Stimulated activated naive CD8-positive, alpha-beta T cell treated with anti-CD3 and anti-CD28 coated beads, Interleukin-15, Interleukin-2, amounts not matched to agents 100 ng/mL and 50 ng/mL, for 24 hours (primary cell): ENCODE results near the gene ERF.
A peak's percentile ranks its signal among the peaks of the same experiment; 100 is the strongest.

Experiments
- H3K27ac Mint-ChIP-seq: one replicate; pipeline ENCODE4 v1.8.0; 2021; ENCODE audit warnings: mild to moderate bottlenecking, mixed read lengths
- H3K27me3 Mint-ChIP-seq: one replicate; pipeline ENCODE4 v1.8.0; 2021; ENCODE audit warnings: mixed read lengths
- H3K36me3 Mint-ChIP-seq: one replicate; pipeline ENCODE4 v1.8.0; 2021; ENCODE audit warnings: low read depth, mixed read lengths
- H3K4me1 Mint-ChIP-seq: one replicate; pipeline ENCODE4 v1.8.0; 2021; ENCODE audit warnings: low read depth, mixed read lengths
- H3K4me3 Mint-ChIP-seq: one replicate; pipeline ENCODE4 v1.8.0; 2021; ENCODE audit warnings: mild to moderate bottlenecking, mixed read lengths
- H3K9me3 Mint-ChIP-seq: one replicate; pipeline ENCODE4 v1.8.0; 2021; ENCODE audit warnings: mixed read lengths

ERF gene

GRCh38 chr19:42232435-42232834, 22.5 kb downstream of the ERF start:
- Mint-ChIP-seq H3K4me3 (no peak overlapping the region), H3K36me3 (peaks cover 57% of the 10 kb centered on the region), H3K9me3 (no peaks in the 10 kb centered on the region), H3K4me1 (no peaks in the 10 kb centered on the region), H3K27me3 (no peaks in the 10 kb centered on the region), H3K27ac (no peak overlapping the region)

GRCh38 chr19:42230571-42230970, 24.4 kb downstream of the ERF start:
- peaks cover 56% of the 10 kb centered on the region for H3K36me3 Mint-ChIP-seq
- no peaks in the 10 kb centered on the region for H3K4me1 Mint-ChIP-seq
- H3K27me3 Mint-ChIP-seq, result no peaks in the 10 kb centered on the region
- no peak overlapping the region for H3K4me3 Mint-ChIP-seq
- no peaks in the 10 kb centered on the region for H3K9me3 Mint-ChIP-seq
- no peak overlapping the region for H3K27ac Mint-ChIP-seq

- Mint-ChIP-seq H3K27me3 (no peaks in the 10 kb centered on the region), H3K4me3 (no peak overlapping the region), H3K9me3 (no peaks in the 10 kb centered on the region), H3K27ac (peak overlapping the region; percentile 63), H3K4me1 (peaks cover under 1% of the 10 kb centered on the region), H3K36me3 (peaks cover 52% of the 10 kb centered on the region)
These were observed 25.0 kb downstream of the ERF start for GRCh38 chr19:42229855-42230351.

- Mint-ChIP-seq H3K36me3 (peaks cover 57% of the 10 kb centered on the region), H3K9me3 (no peaks in the 10 kb centered on the region), H3K27me3 (no peaks in the 10 kb centered on the region), H3K4me1 (peaks cover 3% of the 10 kb centered on the region), H3K27ac (peak overlapping the region; percentile 63), H3K4me3 (no peak overlapping the region)
These were observed 25.6 kb downstream of the ERF start for GRCh38 chr19:42229301-42229854.

GRCh38 chr19:42228641-42229040, 26.3 kb downstream of the ERF start:
- peaks cover 57% of the 10 kb centered on the region for H3K36me3 Mint-ChIP-seq
- H3K27me3 Mint-ChIP-seq, result no peaks in the 10 kb centered on the region
- H3K9me3 Mint-ChIP-seq, result no peaks in the 10 kb centered on the region
- H3K4me1 Mint-ChIP-seq, result peaks cover 3% of the 10 kb centered on the region
- H3K27ac Mint-ChIP-seq, result no peak overlapping the region
- no peak overlapping the region for H3K4me3 Mint-ChIP-seq

- Mint-ChIP-seq H3K27ac (no peak overlapping the region), H3K4me3 (no peak overlapping the region), H3K27me3 (no peaks in the 10 kb centered on the region), H3K4me1 (peaks cover 14% of the 10 kb centered on the region), H3K36me3 (peaks cover 53% of the 10 kb centered on the region), H3K9me3 (no peaks in the 10 kb centered on the region)
These were observed 28.0 kb downstream of the ERF start for GRCh38 chr19:42226886-42227285.

GRCh38 chr19:42225718-42226292, 29.1 kb downstream of the ERF start:
- Mint-ChIP-seq H3K27ac (no peak overlapping the region), H3K27me3 (no peaks in the 10 kb centered on the region), H3K4me1 (peaks cover 19% of the 10 kb centered on the region), H3K36me3 (peaks cover 48% of the 10 kb centered on the region), H3K9me3 (no peaks in the 10 kb centered on the region), H3K4me3 (no peak overlapping the region)

- no peaks in the 10 kb centered on the region for H3K27me3 Mint-ChIP-seq
- no peak overlapping the region for H3K4me3 Mint-ChIP-seq
- peaks cover 26% of the 10 kb centered on the region for H3K4me1 Mint-ChIP-seq
- peaks cover 53% of the 10 kb centered on the region for H3K36me3 Mint-ChIP-seq
- H3K9me3 Mint-ChIP-seq, result no peaks in the 10 kb centered on the region
- H3K27ac Mint-ChIP-seq, result no peak overlapping the region
These were observed 29.8 kb downstream of the ERF start for GRCh38 chr19:42224940-42225717.

- Mint-ChIP-seq H3K4me1 (peaks cover 60% of the 10 kb centered on the region), H3K36me3 (peaks cover 31% of the 10 kb centered on the region), H3K27me3 (no peaks in the 10 kb centered on the region), H3K9me3 (no peaks in the 10 kb centered on the region), H3K4me3 (peak overlapping the region; percentile 99), H3K27ac (peak overlapping the region; percentile 98)
These were observed 34.2 kb downstream of the ERF start for GRCh38 chr19:42220751-42221097.

GRCh38 chr19:42219812-42220750, 34.8 kb downstream of the ERF start, which contains the start of gene ZNF526:
ZNF526 (plus strand) TSS chr19:42220312; CDS start chr19:42224404, 4,092 bp downstream.
- Mint-ChIP-seq H3K4me3 (peak within 1 kb of the TSS; percentile 99), H3K4me1 (peaks cover 67% of the 10 kb centered on the region), H3K36me3 (peaks cover 36% of the 10 kb centered on the region), H3K27ac (peak within 1 kb of the TSS; percentile 98), H3K27me3 (no peaks in the 10 kb centered on the region), H3K9me3 (no peaks in the 10 kb centered on the region)

- Mint-ChIP-seq H3K27me3 (no peaks in the 10 kb centered on the region), H3K36me3 (peaks cover 42% of the 10 kb centered on the region), H3K27ac (peak within 1 kb of the TSS; percentile 96), H3K4me3 (peak within 1 kb of the TSS; percentile 90), H3K4me1 (peaks cover 78% of the 10 kb centered on the region), H3K9me3 (no peaks in the 10 kb centered on the region)
These were observed 37.1 kb downstream of the ERF start, which contains the start of gene DEDD2 for GRCh38 chr19:42217520-42218437. DEDD2 (minus strand) TSS chr19:42217677; CDS start chr19:42217007, 670 bp downstream.

GRCh38 chr19:42216653-42217519, 38.0 kb downstream of the ERF start:
- Mint-ChIP-seq H3K4me3 (peak overlapping the region; percentile 90), H3K27me3 (no peaks in the 10 kb centered on the region), H3K36me3 (peaks cover 39% of the 10 kb centered on the region), H3K27ac (peak overlapping the region; percentile 96), H3K9me3 (no peaks in the 10 kb centered on the region), H3K4me1 (peaks cover 72% of the 10 kb centered on the region)
